ENCODE results near the gene XK.

XK gene

DNA sequence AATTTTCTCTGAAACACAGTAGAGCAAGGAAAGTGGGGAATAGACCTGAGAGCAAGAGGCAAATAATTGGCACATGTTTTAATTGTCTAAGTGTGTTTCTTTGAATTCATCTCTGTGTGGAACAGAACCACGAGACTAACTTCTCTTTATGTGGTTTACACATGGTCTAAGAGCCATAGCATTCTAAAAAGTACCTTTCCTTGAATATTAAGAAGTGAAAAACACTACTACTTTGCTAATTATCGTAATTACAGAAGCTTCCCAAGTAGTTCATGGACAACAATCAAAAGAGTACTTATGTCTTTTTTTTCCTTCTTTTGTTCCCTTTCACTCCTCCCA, 91.4 kb downstream of the XK start:
- no peaks in the 10 kb centered on the region for H3K9me3 ChIP-seq (ENCODE audit: control insufficient read depth, low read length)
- H3K27ac ChIP-seq, result no peak overlapping the region
- no peak overlapping the region for H2AFZ ChIP-seq

GRCh38 chrX:37779857-37780256, 94.3 kb downstream of the XK start, which contains the start of gene CYBB:
TSS of gene CYBB (plus strand) at chrX:37780059. CDS start at chrX:37780078, 19 bp downstream.
- no peak within 1 kb of the TSS for H3K4me2 ChIP-seq (ENCODE audit: low read length)
- no peak within 1 kb of the TSS for H2AFZ ChIP-seq
- no peaks in the 10 kb centered on the region for H3K36me3 ChIP-seq (ENCODE audit: control insufficient read depth, insufficient read depth, low read length)
- H3K27ac ChIP-seq, result no peak within 1 kb of the TSS
- no peak within 1 kb of the TSS for H3K9ac ChIP-seq
- no peaks in the 10 kb centered on the region for H3K4me1 ChIP-seq
- TF ChIP-seq CTCF (IDR thresholded peaks at IDR 0.05), result no peak
- no peaks in the 10 kb centered on the region for H3K9me3 ChIP-seq (ENCODE audit: control insufficient read depth, low read length)
- H3K27me3 ChIP-seq (ENCODE audit: control insufficient read depth, insufficient read depth, low read length), result no peaks in the 10 kb centered on the region
- H3K4me3 ChIP-seq (ENCODE audit: low read depth, low read length), result no peak within 1 kb of the TSS
- H3K79me2 ChIP-seq, result no peaks in the 10 kb centered on the region

More for the DNA sequence above, 91.4 kb downstream of the XK start:
- no peak overlapping the region for H3K9ac ChIP-seq
- no peak overlapping the region for H3K4me2 ChIP-seq (ENCODE audit: low read length)
- H3K27me3 ChIP-seq (ENCODE audit: control insufficient read depth, insufficient read depth, low read length), result no peaks in the 10 kb centered on the region
- no peak for TF ChIP-seq CTCF (IDR thresholded peaks at IDR 0.05)
- no peaks in the 10 kb centered on the region for H3K36me3 ChIP-seq (ENCODE audit: control insufficient read depth, insufficient read depth, low read length)
- H3K4me1 ChIP-seq, result no peaks in the 10 kb centered on the region
- H3K79me2 ChIP-seq, result no peaks in the 10 kb centered on the region
- H3K4me3 ChIP-seq (ENCODE audit: low read depth, low read length), result no peak overlapping the region

DNA sequence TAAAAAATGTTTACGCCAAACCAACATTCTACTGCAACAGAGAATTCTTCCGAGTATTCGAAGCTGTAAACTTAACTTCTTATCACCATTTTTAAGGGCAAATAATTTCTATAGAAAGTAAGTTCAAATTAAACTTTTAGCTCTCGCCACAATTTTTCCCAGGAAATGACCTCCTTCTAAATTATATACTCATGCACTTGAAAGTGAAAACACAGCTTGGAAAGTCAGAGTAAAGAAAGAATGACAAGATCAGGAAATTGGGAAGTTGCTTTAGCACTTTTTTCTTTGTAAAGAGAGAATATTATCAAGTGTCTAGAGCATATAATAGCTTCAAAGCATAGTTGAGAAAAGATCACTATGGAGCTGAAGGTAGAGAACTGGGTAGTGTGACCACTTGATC, 95.5 kb downstream of the XK start:
- Histone ChIP-seq H3K9ac (no peak overlapping the region), H3K27me3 (ENCODE audit: control insufficient read depth, insufficient read depth, low read length) (no peaks in the 10 kb centered on the region), H3K27ac (no peak overlapping the region), H3K79me2 (no peaks in the 10 kb centered on the region), H3K9me3 (ENCODE audit: control insufficient read depth, low read length) (no peaks in the 10 kb centered on the region), H2AFZ (no peak overlapping the region), H3K36me3 (ENCODE audit: control insufficient read depth, insufficient read depth, low read length) (no peaks in the 10 kb centered on the region), H3K4me2 (ENCODE audit: low read length) (no peak overlapping the region), H3K4me1 (no peaks in the 10 kb centered on the region), H3K4me3 (ENCODE audit: low read depth, low read length) (no peak overlapping the region)
- no peak for TF ChIP-seq CTCF (IDR thresholded peaks at IDR 0.05)
